Uterus (tissue), 2 donors: ENCODE results near the gene DBP.

ENCODE experiments used
- CTCF ChIP-seq, 4 experiments: fragments of 200-600 bp in 2 of 4; fragments of 450-650 bp in 2 of 4; sonication (generic) in 2 of 4; IDR thresholded peaks; one replicate each; pipeline ENCODE4 v1.5.1; 2016 to 2019; ENCODE audit warnings: antibody characterized with exemption in 4 of 4, mild to moderate bottlenecking in 2 of 4, moderate library complexity in 1 of 4
- POLR2A ChIP-seq, 2 donors: fragments of 450-650 bp; IDR thresholded peaks; one replicate each; pipeline ENCODE4 v1.6.1; 2016; ENCODE audit warnings: antibody characterized with exemption in 2 of 2, mild to moderate bottlenecking in 1 of 2, moderate library complexity in 1 of 2

DNA sequence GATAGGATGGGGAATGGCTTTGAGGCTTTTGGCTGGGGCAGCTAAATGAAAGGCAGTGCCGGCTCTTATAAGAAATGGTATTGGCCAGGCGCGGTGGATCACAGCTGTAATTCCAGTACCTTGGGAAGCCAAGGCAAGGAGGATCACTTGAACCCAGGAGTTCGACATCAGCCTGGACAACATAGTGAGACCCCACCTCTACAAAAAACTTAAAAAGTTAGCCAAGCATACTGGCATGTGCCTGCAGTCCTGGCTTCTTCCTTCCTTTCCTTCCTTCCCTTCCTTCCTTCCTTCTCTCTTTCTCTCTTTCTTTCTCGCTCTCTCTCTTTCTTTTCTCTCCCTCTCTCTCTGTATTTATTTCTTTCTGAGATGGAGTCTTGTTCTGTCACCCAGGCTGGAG lies 5.7 kb upstream of the DBP start:
- TF ChIP-seq CTCF (IDR thresholded peaks at IDR 0.05) (no peak), POLR2A (IDR thresholded peaks at IDR 0.05) (no peak)
